ENCODE results near the gene DMD.

Gene DMD

DNA sequence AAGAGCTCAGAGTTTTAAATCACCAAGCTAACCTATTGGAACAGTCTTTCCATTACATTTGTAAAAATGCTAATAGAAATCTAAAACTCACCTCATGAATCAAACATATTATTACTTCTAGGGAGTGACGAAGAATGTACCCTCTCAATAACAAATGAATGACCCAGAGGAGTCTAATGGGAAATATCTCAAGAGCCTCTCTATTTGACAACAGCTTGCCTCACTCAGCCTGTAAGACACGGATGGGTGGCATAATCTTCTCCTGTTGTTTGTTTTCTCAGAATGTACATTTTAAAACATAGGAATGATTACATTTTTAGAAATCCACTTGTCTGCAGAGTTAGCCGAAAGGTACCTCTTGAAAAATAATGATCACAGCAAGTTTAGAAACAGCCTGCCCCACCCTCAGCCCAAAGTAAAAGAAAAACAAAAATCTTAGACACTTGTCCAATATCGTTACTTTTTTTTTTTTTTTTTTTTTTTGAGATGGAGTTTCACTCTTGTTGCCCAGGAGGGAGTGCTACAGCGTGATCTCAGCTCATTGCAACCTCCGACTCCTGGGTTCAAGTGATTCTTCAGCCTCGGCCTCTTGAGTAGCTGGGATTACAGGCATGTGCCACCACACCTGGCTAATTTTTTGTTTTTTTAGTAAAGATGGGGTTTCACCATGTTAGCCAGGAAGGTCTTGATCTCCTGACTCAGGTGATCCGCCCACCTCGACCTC lies 1955.9 kb downstream of the DMD start:
- DNase-seq: no peak

- DNase-seq: no peak
Measured at GRCh38 chrX:31252133-31252532, 1959.2 kb downstream of the DMD start.

GRCh38 chrX:31251336-31251735 lies 1960.0 kb downstream of the DMD start:
- no peak for DNase-seq

- DNase-seq: no peak
Measured at GRCh38 chrX:31245714-31246113, 1965.6 kb downstream of the DMD start.

- no peak for DNase-seq
Measured at GRCh38 chrX:31243804-31244203, 1967.5 kb downstream of the DMD start.

GRCh38 chrX:31240982-31241381 lies 1970.4 kb downstream of the DMD start:
- DNase-seq: no peak

DNA sequence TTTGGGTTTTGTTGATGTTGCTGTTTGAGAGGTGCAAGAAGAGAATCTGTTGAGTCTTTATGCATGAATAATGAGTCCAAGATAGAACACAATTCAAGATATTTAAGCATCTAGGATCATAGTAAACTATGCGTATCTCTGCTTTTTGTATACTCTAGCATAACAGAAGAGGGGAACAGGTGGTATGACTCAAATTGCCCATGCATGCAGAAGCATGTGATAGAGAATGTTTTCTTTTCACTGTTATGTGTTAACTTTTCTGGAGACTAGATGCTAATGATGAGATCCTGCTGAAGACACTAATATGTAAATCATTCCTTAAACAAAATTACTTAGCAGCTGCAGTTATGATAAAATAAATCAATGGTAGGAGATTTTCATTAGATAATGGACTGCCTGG lies 1974.2 kb downstream of the DMD start:
- no peak for DNase-seq

DNA sequence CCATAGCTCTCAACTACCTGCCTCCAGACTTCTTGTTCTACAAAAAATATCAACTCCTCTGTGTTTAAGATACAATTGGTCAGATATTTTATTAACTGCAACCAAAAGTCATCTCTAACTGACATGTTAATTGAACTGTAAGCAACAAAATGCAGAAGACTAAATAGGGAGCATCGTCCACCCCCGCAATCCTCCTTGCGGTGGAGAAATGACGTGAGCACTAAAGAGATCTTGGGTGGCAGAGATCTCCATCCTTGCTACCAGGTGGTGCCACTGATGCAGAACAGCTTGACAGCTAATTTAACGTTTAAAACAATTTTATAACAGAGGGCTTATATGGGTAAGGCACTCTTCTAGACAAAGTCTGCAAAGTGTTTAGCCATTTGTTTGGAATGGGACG lies 1975.1 kb downstream of the DMD start:
- DNase-seq: no peak

GRCh38 chrX:31233941-31234496 lies 1977.3 kb downstream of the DMD start:
- DNase-seq: no peak

- DNase-seq: no peak
Measured at GRCh38 chrX:31232506-31232905, 1978.8 kb downstream of the DMD start.

- DNase-seq: no peak
Measured at GRCh38 chrX:31228909-31229308, 1982.4 kb downstream of the DMD start.

DNA sequence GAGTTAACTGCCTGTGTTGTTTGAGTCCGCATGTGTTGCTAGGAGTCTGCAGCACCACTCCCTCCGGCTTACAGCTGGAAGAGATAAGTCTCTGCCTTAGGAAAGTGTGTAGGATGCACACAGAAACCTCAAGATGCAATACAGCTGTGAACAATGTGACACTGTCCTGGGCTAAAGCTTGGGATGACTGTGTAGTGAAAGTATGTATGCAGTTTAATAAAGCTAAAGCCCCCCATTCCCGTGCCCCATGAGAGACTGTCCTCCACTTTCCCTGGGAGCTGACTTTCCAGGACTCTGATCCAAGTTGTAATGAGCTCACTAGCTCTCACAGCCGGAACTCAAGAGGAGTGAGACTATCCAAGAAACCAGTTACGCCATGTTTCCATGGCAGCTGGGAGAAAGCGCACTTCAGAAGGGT lies 1982.9 kb downstream of the DMD start:
- DNase-seq: no peak

GRCh38 chrX:31227250-31227649 lies 1984.1 kb downstream of the DMD start:
- no peak for DNase-seq

DNA sequence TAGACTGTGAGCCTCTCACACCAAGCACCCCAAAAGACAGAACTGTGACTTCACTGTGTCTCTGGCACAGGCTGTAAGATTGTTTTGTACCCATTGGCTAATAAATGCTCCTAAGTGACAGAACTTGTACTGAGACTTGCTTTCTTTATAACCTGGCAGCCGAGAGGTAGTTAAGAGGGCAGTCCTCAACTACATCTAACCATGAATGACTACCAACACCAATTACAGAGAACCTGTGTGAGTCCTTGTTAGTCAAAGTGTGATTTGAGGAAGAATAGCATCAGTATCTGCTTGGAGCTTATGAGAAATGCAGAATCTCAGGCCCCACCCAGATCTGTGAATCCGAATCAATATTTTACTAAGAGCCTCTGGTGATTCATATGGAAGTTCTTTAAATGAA lies 1985.5 kb downstream of the DMD start:
- DNase-seq: no peak

DNA sequence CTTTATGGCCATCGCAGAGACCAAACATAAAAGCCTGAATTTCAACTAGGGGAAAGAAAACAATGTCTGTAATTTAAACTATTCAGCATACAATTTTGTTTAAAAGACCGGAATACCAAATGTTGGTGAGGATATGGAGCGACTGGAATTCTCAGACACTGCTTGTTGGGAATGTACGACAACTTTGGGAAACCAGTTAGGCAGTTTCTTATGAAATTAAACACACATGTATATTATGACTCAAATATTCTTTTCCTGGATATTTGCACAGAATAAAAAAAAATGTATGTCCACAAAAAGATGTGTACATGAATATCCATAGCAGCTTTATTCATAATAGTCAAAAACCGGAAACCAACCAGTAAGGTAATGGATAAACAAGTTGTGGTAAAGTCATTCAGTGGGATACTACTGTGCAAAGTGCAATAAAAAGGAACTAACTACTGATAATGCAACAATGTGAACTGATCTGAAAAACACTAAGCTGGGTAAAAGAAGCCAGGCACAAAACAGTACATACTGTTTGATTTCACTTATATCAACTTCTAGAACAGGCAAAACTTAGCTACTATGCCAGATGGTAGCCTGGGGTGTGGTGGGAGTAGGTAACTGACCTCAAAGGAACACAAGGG lies 1986.9 kb downstream of the DMD start:
- DNase-seq: no peak

DNA sequence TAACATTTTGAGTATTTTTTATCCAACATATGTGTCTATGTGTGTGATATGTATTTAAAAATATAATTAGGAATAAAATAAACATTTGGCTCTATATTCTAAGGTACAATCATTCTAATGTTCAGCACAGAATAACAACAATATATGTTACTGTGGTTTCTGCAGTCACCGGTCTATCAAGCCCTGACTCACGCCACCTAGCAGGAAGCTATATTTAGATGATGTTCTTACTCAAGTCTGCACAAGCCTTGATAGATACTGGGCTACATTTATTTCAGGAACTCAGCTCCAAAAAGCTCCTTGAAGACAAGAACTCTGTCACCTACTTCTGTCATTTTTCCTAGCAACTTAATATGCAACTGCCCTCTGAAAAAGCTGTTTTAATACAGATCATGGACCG lies 1987.5 kb downstream of the DMD start:
- DNase-seq: no peak

- DNase-seq: no peak
Measured at GRCh38 chrX:31222946-31223345, 1988.4 kb downstream of the DMD start.

DNA sequence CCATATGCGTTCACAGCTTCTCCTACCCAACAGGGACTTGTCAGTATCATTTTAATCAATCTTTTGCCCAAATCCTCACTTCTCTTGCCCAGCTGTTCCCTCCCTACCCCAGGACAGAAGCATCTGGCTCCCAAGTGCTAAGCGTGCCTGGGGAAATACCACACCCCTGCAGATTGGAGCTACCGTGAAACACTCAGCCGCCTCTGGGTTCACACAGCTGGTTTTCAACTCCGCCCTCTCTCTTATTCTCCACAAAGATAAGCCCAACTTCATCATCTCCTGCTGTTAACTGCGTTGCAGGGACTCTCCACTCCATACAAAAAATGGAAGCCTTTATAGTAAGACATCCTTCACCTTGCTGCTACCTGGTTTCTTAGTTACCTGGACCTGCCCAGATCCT lies 1992.2 kb downstream of the DMD start:
- DNase-seq: no peak

DNA sequence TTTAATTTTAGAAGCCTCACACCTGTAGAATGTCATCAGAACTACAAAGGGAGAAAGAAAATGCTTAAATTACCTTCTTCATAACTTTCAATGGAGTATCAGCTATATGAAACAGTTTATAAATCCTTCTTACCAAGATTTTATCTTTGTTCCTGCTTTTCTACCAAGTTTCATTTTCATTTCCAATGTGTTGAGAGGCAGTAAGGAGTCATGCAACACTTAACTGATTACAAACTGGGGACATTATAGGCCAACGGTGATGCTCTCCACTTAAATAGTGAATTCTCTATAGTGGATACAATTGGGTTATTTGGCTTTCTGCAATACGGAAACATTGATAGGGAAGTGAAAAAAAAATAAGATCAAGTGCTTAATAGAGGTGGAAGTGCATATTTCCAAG lies 1994.3 kb downstream of the DMD start:
- DNase-seq: no peak

GRCh38 chrX:31215277-31215815 lies 1996.0 kb downstream of the DMD start:
- DNase-seq: no peak

DNA sequence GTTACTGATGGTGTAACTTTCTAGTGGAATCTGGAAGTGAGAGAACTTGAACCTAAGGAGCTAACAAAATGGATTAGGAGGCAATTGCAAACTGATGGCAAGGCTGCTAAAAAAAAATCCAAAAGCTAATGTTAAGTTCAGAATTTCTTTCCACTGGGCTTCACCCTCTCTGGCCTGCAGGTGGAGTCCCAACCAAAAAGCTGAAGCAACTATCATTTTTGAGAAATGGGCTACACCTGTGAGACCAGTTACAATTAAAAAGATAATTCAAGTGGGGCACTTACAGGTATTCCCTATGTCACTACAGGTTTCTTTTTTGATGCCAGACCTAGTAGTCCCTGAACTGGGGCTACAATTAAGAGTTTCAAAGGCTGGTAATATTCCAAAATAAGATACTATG lies 1997.4 kb downstream of the DMD start:
- no peak for DNase-seq

- no peak for DNase-seq
Measured at GRCh38 chrX:31212856-31213748, 1998.2 kb downstream of the DMD start.

DNA sequence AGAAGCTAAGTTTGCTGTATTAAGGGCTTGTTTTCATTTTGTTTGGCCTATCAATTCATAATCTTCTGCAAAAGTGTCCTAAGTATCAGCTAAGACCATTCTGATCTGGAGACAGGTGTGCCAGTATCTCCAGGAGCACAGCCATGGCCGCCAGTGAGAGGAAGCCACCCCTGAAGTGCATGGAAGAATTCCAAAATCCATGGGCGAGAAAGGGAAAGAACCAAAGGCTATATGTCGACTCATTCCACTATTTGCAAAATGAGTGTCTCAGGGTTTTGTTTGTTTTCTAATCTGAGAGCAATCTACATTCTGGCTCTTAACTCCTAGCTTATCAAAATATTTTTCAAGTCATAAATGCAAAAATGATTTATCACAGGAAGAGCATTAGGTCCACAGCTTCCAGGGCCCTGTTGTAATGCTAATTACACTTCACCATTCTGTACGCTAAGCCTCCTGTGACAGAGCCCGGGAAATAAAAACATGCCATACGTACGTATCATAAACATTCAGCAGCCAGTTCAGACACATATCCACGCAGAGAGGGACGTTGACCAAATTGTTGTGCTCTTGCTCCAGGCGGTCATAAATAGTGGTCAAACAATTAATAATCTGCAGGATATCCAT lies 2002.2 kb downstream of the DMD start:
- no peak for DNase-seq

All from NCI-H187 (cell line).